Spleen (tissue), 7 donors: ENCODE measurements around the gene SLC37A2.

Source experiments
- POLR2A ChIP-seq, 3 donors: fragments of 450-650 bp; IDR thresholded peaks; one replicate each; pipeline ENCODE4 v1.5.1; 2017; ENCODE audit warnings: antibody characterized with exemption in 3 of 3, mild to moderate bottlenecking in 1 of 3
- TF ChIP-seq, protein P1 (sequence below), 11 experiments: fragments of 200-600 bp in 7 of 11; fragments of 450-650 bp in 4 of 11; sonication (generic) in 4 of 11; IDR thresholded peaks in 8 of 11; conservative IDR thresholded peaks in 3 of 11; 1 replicate in 7 of 11; 2 replicates in 4 of 11; pipeline versions ENCODE4 v1.4.0 to v1.8.0; 2016 to 2021; ENCODE audit warnings: antibody characterized with exemption in 11 of 11, inconsistent platforms in 4 of 11, mild to moderate bottlenecking in 1 of 11
- donor health status: DM: no; HTN: no; CAD: no; lungs with moderate emphysema.
- donor health status: DM: no; HTN: no; CAD: no.
- donor health status: DM: no; HTN: no; CAD: no.

GRCh38 chr11:125078016-125078415 lies 14.9 kb downstream of the SLC37A2 start:
- TF ChIP-seq, protein P1, sequence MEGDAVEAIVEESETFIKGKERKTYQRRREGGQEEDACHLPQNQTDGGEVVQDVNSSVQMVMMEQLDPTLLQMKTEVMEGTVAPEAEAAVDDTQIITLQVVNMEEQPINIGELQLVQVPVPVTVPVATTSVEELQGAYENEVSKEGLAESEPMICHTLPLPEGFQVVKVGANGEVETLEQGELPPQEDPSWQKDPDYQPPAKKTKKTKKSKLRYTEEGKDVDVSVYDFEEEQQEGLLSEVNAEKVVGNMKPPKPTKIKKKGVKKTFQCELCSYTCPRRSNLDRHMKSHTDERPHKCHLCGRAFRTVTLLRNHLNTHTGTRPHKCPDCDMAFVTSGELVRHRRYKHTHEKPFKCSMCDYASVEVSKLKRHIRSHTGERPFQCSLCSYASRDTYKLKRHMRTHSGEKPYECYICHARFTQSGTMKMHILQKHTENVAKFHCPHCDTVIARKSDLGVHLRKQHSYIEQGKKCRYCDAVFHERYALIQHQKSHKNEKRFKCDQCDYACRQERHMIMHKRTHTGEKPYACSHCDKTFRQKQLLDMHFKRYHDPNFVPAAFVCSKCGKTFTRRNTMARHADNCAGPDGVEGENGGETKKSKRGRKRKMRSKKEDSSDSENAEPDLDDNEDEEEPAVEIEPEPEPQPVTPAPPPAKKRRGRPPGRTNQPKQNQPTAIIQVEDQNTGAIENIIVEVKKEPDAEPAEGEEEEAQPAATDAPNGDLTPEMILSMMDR (IDR thresholded peaks at IDR 0.05 in 8 of 11, conservative IDR thresholded peaks at IDR 0.05 in 3 of 11) = no peak
- no peak for TF ChIP-seq POLR2A (IDR thresholded peaks at IDR 0.05)
